ENCODE data around the gene PARP1. TPM values are rescaled to one million over a fixed set of nuclear protein-coding genes. Genes with fewer than 3 reads are reported as not detected.
"Not testable (repeated sequence)": the region's sequence is repeated elsewhere in the genome, so short reads cannot be mapped to it uniquely, and the experiment has no call there.

The PARP1 gene
- total RNA-seq, 2 experiments from 2014 or later: 167 to 187 TPM

DNA sequence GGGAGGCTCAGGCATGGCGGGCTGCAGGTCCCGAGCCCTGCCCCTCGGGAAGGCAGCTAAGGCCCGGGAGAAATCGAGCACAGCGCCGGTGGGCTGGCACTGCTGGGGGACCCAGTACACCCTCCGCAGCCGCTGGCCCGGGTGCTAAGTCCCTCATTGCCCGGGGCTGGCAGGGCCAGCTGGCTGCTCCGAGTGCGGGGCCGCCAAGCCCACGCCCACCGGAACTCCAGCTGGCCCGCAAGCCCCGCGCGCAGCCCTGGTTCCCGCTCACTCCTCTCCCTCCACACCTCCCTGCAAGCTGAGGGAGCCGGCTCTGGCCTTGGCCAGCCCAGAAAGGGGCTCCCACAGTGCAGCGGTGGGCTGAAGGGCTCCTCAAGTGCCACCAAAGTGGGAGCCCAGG is 18.5 kb upstream of the PARP1 start:
- CTCF ChIA-PET: interaction anchor here (1.2 to 2.8 kb wide), 2 partner anchors 15 to 20 kb away, joined by 3 to 22 read pairs; partner anchors contain the start of gene PARP1
- H3K9me3 Mint-ChIP-seq; DNase-seq; H3K4me3 Mint-ChIP-seq; H3K27me3 Mint-ChIP-seq; H3K36me3 Mint-ChIP-seq (ENCODE audit: low read depth); POLR2A ChIA-PET; H3K27ac Mint-ChIP-seq: not testable (repeated sequence)
- peaks cover 26% of the 10 kb centered on the region for H3K4me1 Mint-ChIP-seq

- ChIA-PET POLR2A (interaction anchor here (1.1 kb wide), 1 partner anchor 17 kb away, joined by 5 read pairs; the partner anchor contains the start of gene PARP1), CTCF (interaction anchor here (0.7 to 2.8 kb wide), 6 partner anchors 12 to 144 kb away, joined by 3 to 22 read pairs (median 4); partner anchors contain the start of gene PARP1)
- DNase-seq: peak; percentile 69
- Mint-ChIP-seq H3K36me3 (ENCODE audit: low read depth) (no peaks in the 10 kb centered on the region), H3K4me1 (peaks cover 26% of the 10 kb centered on the region), H3K27ac (no peak overlapping the region), H3K27me3 (no peaks in the 10 kb centered on the region), H3K9me3 (no peaks in the 10 kb centered on the region), H3K4me3 (no peak overlapping the region)
These were observed 17.6 kb upstream of the PARP1 start for GRCh38 chr1:226425431-226426031.

- H3K4me3 Mint-ChIP-seq: no peak overlapping the region
- H3K9me3 Mint-ChIP-seq: no peaks in the 10 kb centered on the region
- POLR2A ChIA-PET: interaction anchor here (1.1 kb wide), 1 partner anchor 17 kb away, joined by 5 read pairs; the partner anchor contains the start of gene PARP1
- no peaks in the 10 kb centered on the region for H3K27me3 Mint-ChIP-seq
- H3K36me3 Mint-ChIP-seq (ENCODE audit: low read depth): no peaks in the 10 kb centered on the region
- no peak for DNase-seq
- CTCF ChIA-PET: interaction anchor here (0.6 to 2.8 kb wide), 7 partner anchors 12 to 145 kb away, joined by 3 to 22 read pairs (median 4); partner anchors contain the start of gene PARP1
- H3K27ac Mint-ChIP-seq: no peak overlapping the region
- H3K4me1 Mint-ChIP-seq: peaks cover 26% of the 10 kb centered on the region
These were observed 17.1 kb upstream of the PARP1 start for GRCh38 chr1:226425004-226425378.

- H3K4me3 Mint-ChIP-seq: no peak overlapping the region
- DNase-seq: peak; percentile 37
- H3K36me3 Mint-ChIP-seq (ENCODE audit: low read depth): no peaks in the 10 kb centered on the region
- peaks cover 26% of the 10 kb centered on the region for H3K4me1 Mint-ChIP-seq
- CTCF ChIA-PET: interaction anchor here (0.5 to 2.8 kb wide), 11 partner anchors 11 to 333 kb away, joined by 3 to 22 read pairs (median 4); partner anchors contain the start of gene PARP1
- POLR2A ChIA-PET: interaction anchor here (0.6 kb wide), 1 partner anchor 11 kb away, joined by 3 read pairs; no protein-coding TSS in a partner anchor
- no peak overlapping the region for H3K27ac Mint-ChIP-seq
- H3K9me3 Mint-ChIP-seq: no peaks in the 10 kb centered on the region
- peaks cover 2% of the 10 kb centered on the region for H3K27me3 Mint-ChIP-seq
These were observed 16.5 kb upstream of the PARP1 start for GRCh38 chr1:226424221-226425003.

- Mint-ChIP-seq H3K27me3 (peaks cover 4% of the 10 kb centered on the region), H3K27ac (no peak overlapping the region), H3K4me1 (peaks cover 24% of the 10 kb centered on the region), H3K36me3 (ENCODE audit: low read depth) (no peaks in the 10 kb centered on the region), H3K9me3 (no peaks in the 10 kb centered on the region), H3K4me3 (no peak overlapping the region)
- CTCF ChIA-PET: interaction anchor here (1.5 kb wide), 1 partner anchor 14 kb away, joined by 4 read pairs; the partner anchor contains the start of gene PARP1
- DNase-seq: no peak
- POLR2A ChIA-PET: no interaction called here
These were observed 14.6 kb upstream of the PARP1 start for GRCh38 chr1:226422478-226422877.

- DNase-seq: no peak
- Mint-ChIP-seq H3K4me3 (no peak overlapping the region), H3K27ac (no peak overlapping the region), H3K4me1 (peaks cover 14% of the 10 kb centered on the region), H3K27me3 (peaks cover 8% of the 10 kb centered on the region), H3K36me3 (ENCODE audit: low read depth) (no peaks in the 10 kb centered on the region), H3K9me3 (no peaks in the 10 kb centered on the region)
- POLR2A ChIA-PET: no interaction called here
- CTCF ChIA-PET: interaction anchor here (1.3 to 2.5 kb wide), 2 partner anchors 13 to 69 kb away, joined by 3 to 12 read pairs; partner anchors contain the start of gene PARP1
These were observed 13.0 kb upstream of the PARP1 start for GRCh38 chr1:226420897-226421296.

- CTCF ChIA-PET: interaction anchor here (1.3 to 2.5 kb wide), 2 partner anchors 12 to 70 kb away, joined by 3 to 12 read pairs; partner anchors contain the start of gene PARP1
- no peak overlapping the region for H3K4me3 Mint-ChIP-seq
These were observed 12.4 kb upstream of the PARP1 start for GRCh38 chr1:226420328-226420727.

GRCh38 chr1:226419284-226420029 is 11.6 kb upstream of the PARP1 start:
- Mint-ChIP-seq H3K27ac (no peak overlapping the region), H3K36me3 (ENCODE audit: low read depth) (no peaks in the 10 kb centered on the region), H3K9me3 (no peaks in the 10 kb centered on the region), H3K4me1 (peaks cover 7% of the 10 kb centered on the region), H3K4me3 (no peak overlapping the region), H3K27me3 (peaks cover 8% of the 10 kb centered on the region)
- CTCF ChIA-PET: interaction anchor here (0.6 to 2.5 kb wide), 3 partner anchors 11 to 679 kb away, joined by 3 to 12 read pairs (median 3); partner anchors contain the start of gene PARP1
- POLR2A ChIA-PET: interaction anchor here (1.1 kb wide), 1 partner anchor 11 kb away, joined by 3 read pairs; the partner anchor contains the start of gene PARP1
- DNase-seq: no peak

More at GRCh38 chr1:226420328-226420727, 12.4 kb upstream of the PARP1 start:
- DNase-seq: no peak
- peaks cover 8% of the 10 kb centered on the region for H3K4me1 Mint-ChIP-seq
- POLR2A ChIA-PET: no interaction called here
- H3K36me3 Mint-ChIP-seq (ENCODE audit: low read depth): no peaks in the 10 kb centered on the region
- H3K9me3 Mint-ChIP-seq: no peaks in the 10 kb centered on the region
- H3K27ac Mint-ChIP-seq: no peak overlapping the region
- H3K27me3 Mint-ChIP-seq: peaks cover 8% of the 10 kb centered on the region

DNA sequence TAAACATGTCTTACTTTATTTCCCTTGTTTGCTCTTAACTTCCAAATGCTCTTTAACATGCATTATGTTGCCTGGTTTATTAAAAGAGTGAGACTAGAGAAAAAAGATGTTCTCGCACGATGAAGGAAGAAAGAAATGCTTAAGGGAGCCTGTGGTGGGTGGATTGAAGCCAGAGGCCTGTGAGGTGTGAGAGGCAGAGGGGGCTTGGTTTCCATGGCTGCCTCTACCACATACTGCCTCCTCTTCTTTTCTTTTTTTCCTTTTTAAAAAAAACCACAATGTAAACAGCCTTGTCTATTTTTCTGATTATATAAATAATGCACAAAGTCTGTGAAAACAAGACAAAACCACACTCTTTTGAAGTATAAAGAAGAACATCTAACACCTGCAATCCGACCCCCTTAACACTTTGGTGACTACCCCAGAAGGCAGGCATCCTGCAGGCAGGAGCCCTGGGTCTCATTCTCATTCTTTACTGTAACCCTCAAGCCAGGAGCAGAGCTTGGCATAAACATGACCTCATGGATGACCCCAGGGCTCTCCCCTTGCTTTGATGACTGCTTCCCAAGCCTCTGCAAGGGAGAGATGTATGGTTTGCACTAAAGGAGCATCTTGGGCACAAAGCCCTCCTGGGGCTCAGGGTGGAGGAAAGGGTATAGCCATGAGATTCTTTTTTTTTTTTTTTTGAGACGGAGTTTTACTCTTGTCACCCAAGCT is 10.1 kb upstream of the PARP1 start:
- H3K36me3 Mint-ChIP-seq (ENCODE audit: low read depth): no peaks in the 10 kb centered on the region
- CTCF ChIA-PET: interaction anchor here (0.7 to 2.6 kb wide), 2 partner anchors 10 to 798 kb away, joined by 6 to 16 read pairs; partner anchors contain the start of gene PARP1
- no peak for DNase-seq
- no peak overlapping the region for H3K27ac Mint-ChIP-seq
- H3K27me3 Mint-ChIP-seq: peaks cover 9% of the 10 kb centered on the region
- POLR2A ChIA-PET: no interaction called here
- H3K4me3 Mint-ChIP-seq: no peak overlapping the region
- peaks cover 7% of the 10 kb centered on the region for H3K4me1 Mint-ChIP-seq
- H3K9me3 Mint-ChIP-seq: no peaks in the 10 kb centered on the region

DNA sequence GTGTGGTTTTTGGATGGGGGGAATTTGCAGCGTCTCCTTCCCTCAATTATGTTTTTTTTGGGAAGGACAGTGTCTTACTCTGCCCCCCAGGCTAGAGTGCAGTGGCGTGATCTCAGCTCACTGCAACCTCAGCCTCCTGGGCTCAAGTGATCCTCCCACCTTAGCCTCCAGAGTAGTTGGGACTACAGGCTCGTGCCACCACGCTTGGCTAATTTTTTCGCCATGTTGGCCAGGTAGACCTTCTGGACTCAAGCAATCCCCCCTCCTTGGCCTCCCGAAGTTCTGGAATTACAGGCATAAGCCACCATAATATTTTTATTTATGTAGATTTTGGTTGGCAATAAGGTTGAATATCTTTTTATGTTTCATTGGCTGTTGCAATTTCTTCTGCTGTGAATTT is 9.5 kb upstream of the PARP1 start:
- CTCF ChIA-PET: interaction anchor here (1.5 to 2.6 kb wide), 2 partner anchors 10 to 11 kb away, joined by 3 to 16 read pairs; partner anchors contain the start of gene PARP1
- no peaks in the 10 kb centered on the region for H3K9me3 Mint-ChIP-seq
- no peak for DNase-seq
- POLR2A ChIA-PET: no interaction called here
- H3K4me3 Mint-ChIP-seq: no peak overlapping the region
- H3K4me1 Mint-ChIP-seq: peaks cover 7% of the 10 kb centered on the region
- no peaks in the 10 kb centered on the region for H3K36me3 Mint-ChIP-seq (ENCODE audit: low read depth)
- no peak overlapping the region for H3K27ac Mint-ChIP-seq
- H3K27me3 Mint-ChIP-seq: peaks cover 11% of the 10 kb centered on the region

DNA sequence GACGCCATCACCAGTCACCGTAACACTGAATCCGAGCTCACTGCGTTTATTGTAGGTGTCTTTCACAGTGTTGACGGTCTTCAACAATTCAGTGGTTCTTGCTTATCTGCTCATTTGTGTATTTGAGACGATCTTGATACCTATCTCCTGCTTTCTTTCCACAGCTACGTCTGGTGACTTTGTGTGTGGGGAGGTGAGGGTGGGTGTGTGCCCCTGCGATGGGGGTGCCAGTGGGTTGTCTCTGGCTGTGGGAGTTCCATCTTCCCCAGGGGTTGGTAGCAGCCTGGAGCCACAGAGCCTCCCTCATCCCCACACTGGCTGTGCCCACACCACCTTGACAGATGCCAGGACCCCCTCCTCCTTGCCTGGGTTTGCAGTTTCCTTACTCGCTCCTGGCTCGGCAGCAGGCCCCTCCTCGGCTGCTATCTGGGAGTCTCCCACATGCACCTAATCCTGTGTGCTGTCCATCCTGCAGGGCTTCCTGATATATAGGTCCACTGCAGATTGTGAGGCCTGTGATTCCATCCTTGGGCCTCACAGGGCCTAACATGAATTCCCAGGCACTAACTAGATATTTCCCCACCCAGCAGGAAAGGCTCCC is 6.3 kb upstream of the PARP1 start:
- Mint-ChIP-seq H3K36me3 (ENCODE audit: low read depth) (no peaks in the 10 kb centered on the region), H3K27ac (no peak overlapping the region), H3K27me3 (peaks cover 12% of the 10 kb centered on the region), H3K9me3 (peaks cover 4% of the 10 kb centered on the region), H3K4me1 (peaks cover 7% of the 10 kb centered on the region), H3K4me3 (no peak overlapping the region)
- POLR2A ChIA-PET: interaction anchor here (0.6 kb wide), 1 partner anchor 10 kb away, joined by 3 read pairs; no protein-coding TSS in a partner anchor
- CTCF ChIA-PET: interaction anchor here (1.2 to 1.3 kb wide), 2 partner anchors 10 to 11 kb away, joined by 5 read pairs; no protein-coding TSS in a partner anchor
- DNase-seq: no peak
